NCI-H526 treated with DMSO at 0.1 percent for 48 hours (cell line): Measurements from ENCODE around the gene COCH.
"Not testable (repeated sequence)": the region's sequence is repeated elsewhere in the genome, so short reads cannot be mapped to it uniquely, and the experiment has no call there.

ENCODE experiments used
- DNase-seq: peaks from one replicate; lab custom pipeline; 2025; lab: John Stamatoyannopoulos, UW

Gene COCH

GRCh38 chr14:30875788-30876053 is 1.4 kb downstream of the COCH start:
- DNase-seq, result no peak

- DNase-seq, result no peak
These were observed 2.3 kb downstream of the COCH start for GRCh38 chr14:30876692-30877091.

GRCh38 chr14:30882431-30882830 is 8.1 kb downstream of the COCH start:
- no peak for DNase-seq

- DNase-seq, result no peak
These were observed 9.3 kb downstream of the COCH start for GRCh38 chr14:30883508-30884294.

- no peak for DNase-seq
These were observed 10.5 kb downstream of the COCH start for GRCh38 chr14:30884901-30885300.

- DNase-seq, result no peak
These were observed 11.7 kb downstream of the COCH start for GRCh38 chr14:30885840-30886740.

GRCh38 chr14:30888480-30889243 is 14.3 kb downstream of the COCH start:
- no peak for DNase-seq

- no peak for DNase-seq
These were observed 14.9 kb downstream of the COCH start for GRCh38 chr14:30889244-30889594.

GRCh38 chr14:30893819-30894218 is 19.5 kb downstream of the COCH start:
- DNase-seq, result no peak

- no peak for DNase-seq
These were observed 20.7 kb downstream of the COCH start for GRCh38 chr14:30894923-30895515.

GRCh38 chr14:30896435-30896834 is 22.1 kb downstream of the COCH start:
- no peak for DNase-seq

GRCh38 chr14:30897121-30897520 is 22.8 kb downstream of the COCH start:
- DNase-seq, result not testable (repeated sequence)

GRCh38 chr14:30903285-30904124 is 29.1 kb downstream of the COCH start:
- no peak for DNase-seq

- DNase-seq, result no peak
These were observed 32.6 kb downstream of the COCH start for GRCh38 chr14:30906752-30907658.

- DNase-seq, result no peak
These were observed 33.3 kb downstream of the COCH start for GRCh38 chr14:30907659-30908057.

GRCh38 chr14:30908826-30909225 is 34.5 kb downstream of the COCH start:
- no peak for DNase-seq

- no peak for DNase-seq
These were observed 40.5 kb downstream of the COCH start for GRCh38 chr14:30914812-30915211.

- DNase-seq, result no peak
These were observed 41.2 kb downstream of the COCH start for GRCh38 chr14:30915596-30915995.

- DNase-seq, result no peak
These were observed 46.9 kb downstream of the COCH start for GRCh38 chr14:30921305-30921704.

- no peak for DNase-seq
These were observed 47.4 kb downstream of the COCH start for GRCh38 chr14:30921788-30922187.
